ENCODE measurements around the gene CCNY.

GRCh38 chr10:35345383-35345742 lies 9.1 kb downstream of the CCNY start:
- TF ChIP-seq POLR2A (IDR thresholded peaks at IDR 0.05; ENCODE audit: low read depth, low read length), result no peak
- no peak for TF ChIP-seq POLR2AphosphoS5 (IDR thresholded peaks at IDR 0.05; ENCODE audit: low read depth, low read length)
